Right lobe of liver (tissue), 4 donors: ENCODE measurements around the gene CTAGE4.
"Not testable (repeated sequence)": the region's sequence is repeated elsewhere in the genome, so short reads cannot be mapped to it uniquely, and the experiment has no call there.

Source experiments
- POLR2A ChIP-seq: fragments of 450-650 bp; IDR thresholded peaks from one replicate; pipeline ENCODE4 v1.6.1; 2017; ENCODE audit warnings: antibody characterized with exemption, mild to moderate bottlenecking
- TF ChIP-seq, protein P1 (sequence below), 4 donors: fragments of 200-600 bp in 3 of 4; fragments of 450-650 bp in 1 of 4; IDR thresholded peaks; one replicate each; pipeline versions ENCODE4 v1.5.1 to v1.8.0; 2016 to 2022; ENCODE audit warnings: antibody characterized with exemption in 4 of 4, mild to moderate bottlenecking in 2 of 4
- donor health status: DM: no; HTN: no; CAD: no.
- donor health status: DM: no; HTN: no; CAD: no.
- donor health status: DM: no; HTN: yes; CAD: no.

DNA sequence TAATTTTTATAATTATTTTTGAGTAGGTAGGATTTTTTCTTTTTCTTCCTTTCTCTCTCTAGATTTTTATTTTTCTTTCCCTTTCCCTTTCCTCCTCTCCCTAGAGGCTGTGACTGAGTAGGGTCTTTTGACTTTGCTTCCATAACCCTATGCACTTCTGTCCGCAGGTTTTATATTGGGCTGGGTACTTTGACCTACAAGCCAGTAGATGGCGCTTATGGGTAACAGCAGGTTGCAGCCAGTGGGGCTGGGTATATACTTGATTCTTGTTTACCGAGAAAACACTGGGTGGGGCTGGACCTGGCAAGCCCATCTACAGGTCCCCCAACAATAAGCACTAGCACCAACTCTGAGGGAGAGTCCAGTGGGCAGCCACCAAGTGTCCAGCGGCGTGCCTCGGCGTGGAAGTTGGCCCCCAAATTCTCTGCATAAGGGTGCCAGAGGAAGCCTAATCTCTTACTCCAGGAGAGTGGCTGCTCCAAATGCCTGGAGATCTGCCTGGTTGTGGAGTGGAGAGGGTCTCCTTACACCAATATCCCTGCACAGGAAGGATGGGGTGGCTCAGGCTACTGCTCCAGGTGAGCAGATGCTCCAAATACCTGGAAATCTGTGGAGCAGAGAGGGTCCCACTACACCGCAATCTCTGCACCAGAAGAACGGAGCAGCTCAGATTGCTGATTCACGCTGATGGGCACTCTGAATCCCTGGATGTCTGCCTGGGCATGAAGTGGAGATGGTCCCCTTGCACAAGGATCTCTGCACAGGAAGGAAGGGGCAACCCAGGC lies 4.7 kb upstream of the CTAGE4 start:
- TF ChIP-seq, protein P1, sequence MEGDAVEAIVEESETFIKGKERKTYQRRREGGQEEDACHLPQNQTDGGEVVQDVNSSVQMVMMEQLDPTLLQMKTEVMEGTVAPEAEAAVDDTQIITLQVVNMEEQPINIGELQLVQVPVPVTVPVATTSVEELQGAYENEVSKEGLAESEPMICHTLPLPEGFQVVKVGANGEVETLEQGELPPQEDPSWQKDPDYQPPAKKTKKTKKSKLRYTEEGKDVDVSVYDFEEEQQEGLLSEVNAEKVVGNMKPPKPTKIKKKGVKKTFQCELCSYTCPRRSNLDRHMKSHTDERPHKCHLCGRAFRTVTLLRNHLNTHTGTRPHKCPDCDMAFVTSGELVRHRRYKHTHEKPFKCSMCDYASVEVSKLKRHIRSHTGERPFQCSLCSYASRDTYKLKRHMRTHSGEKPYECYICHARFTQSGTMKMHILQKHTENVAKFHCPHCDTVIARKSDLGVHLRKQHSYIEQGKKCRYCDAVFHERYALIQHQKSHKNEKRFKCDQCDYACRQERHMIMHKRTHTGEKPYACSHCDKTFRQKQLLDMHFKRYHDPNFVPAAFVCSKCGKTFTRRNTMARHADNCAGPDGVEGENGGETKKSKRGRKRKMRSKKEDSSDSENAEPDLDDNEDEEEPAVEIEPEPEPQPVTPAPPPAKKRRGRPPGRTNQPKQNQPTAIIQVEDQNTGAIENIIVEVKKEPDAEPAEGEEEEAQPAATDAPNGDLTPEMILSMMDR (IDR thresholded peaks at IDR 0.05): peak; percentile 42 to 46 (median 45)
- not testable (repeated sequence) for TF ChIP-seq POLR2A
